Measurements from ENCODE around the gene ZBTB7C. TPM values are rescaled to one million over a fixed set of nuclear protein-coding genes. Genes with fewer than 3 reads are reported as not detected.

Gene ZBTB7C
- total RNA-seq, 1 donor from 2014 or later: 0.57 TPM

DNA sequence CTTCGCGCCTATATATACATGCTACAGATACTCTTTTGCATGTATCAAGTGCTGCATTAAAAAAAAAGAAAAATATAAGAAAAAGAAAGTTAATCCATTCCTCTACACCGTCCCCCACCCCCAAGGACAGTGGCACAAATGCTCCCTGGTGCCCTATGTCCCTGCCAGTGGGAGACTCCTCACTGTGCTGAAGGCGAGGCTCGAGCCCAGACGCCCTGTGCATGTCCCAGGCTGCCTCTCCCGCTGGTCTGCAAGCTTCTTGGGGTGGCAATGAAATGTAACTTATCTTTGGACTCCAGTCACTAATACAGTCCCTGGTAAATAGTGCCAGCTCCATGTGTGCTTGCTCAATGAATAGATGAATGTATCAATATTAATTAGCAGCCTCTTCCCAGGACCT lies 293.2 kb downstream of the ZBTB7C start:
- peaks cover 3% of the 10 kb centered on the region for H3K27me3 Mint-ChIP-seq
- TF ChIP-seq, protein P1, sequence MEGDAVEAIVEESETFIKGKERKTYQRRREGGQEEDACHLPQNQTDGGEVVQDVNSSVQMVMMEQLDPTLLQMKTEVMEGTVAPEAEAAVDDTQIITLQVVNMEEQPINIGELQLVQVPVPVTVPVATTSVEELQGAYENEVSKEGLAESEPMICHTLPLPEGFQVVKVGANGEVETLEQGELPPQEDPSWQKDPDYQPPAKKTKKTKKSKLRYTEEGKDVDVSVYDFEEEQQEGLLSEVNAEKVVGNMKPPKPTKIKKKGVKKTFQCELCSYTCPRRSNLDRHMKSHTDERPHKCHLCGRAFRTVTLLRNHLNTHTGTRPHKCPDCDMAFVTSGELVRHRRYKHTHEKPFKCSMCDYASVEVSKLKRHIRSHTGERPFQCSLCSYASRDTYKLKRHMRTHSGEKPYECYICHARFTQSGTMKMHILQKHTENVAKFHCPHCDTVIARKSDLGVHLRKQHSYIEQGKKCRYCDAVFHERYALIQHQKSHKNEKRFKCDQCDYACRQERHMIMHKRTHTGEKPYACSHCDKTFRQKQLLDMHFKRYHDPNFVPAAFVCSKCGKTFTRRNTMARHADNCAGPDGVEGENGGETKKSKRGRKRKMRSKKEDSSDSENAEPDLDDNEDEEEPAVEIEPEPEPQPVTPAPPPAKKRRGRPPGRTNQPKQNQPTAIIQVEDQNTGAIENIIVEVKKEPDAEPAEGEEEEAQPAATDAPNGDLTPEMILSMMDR (IDR thresholded peaks at IDR 0.05; ENCODE audit: unreplicated experiment): no peak
- H3K27ac Mint-ChIP-seq: no peak overlapping the region
- no peak overlapping the region for H3K4me3 Mint-ChIP-seq (ENCODE audit: low read depth)
- no peaks in the 10 kb centered on the region for H3K9me3 Mint-ChIP-seq (ENCODE audit: low read depth)
- no peak for DNase-seq (ENCODE audit: low spot score, unreplicated experiment)
- no peaks in the 10 kb centered on the region for H3K36me3 Mint-ChIP-seq (ENCODE audit: insufficient read depth)
- peaks cover 2% of the 10 kb centered on the region for H3K4me1 Mint-ChIP-seq (ENCODE audit: low read depth)

DNA sequence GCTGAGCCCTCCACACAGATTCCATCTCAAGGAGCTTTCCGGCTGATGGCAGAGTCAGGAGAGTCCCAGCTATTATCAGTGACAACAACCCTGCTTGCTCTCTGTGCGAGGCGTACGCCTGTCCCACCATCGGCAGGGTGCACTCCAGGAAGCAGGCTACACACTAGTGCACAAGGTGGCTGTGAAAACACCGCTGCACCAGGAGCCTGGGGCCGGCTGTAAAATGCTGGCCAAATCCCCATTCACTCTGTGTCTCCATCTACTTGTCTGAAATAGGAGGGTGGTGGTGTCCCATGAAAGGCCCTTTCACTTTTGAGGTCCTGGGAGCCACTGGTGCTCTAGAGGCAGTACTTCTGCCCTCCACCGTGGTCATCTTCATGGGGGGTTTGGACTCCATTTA lies 295.5 kb downstream of the ZBTB7C start:
- Mint-ChIP-seq H3K27ac (no peak overlapping the region), H3K36me3 (ENCODE audit: insufficient read depth) (no peaks in the 10 kb centered on the region), H3K27me3 (peaks cover 4% of the 10 kb centered on the region), H3K9me3 (ENCODE audit: low read depth) (no peaks in the 10 kb centered on the region), H3K4me1 (ENCODE audit: low read depth) (no peaks in the 10 kb centered on the region), H3K4me3 (ENCODE audit: low read depth) (no peak overlapping the region)
- no peak for DNase-seq (ENCODE audit: low spot score, unreplicated experiment)
- TF ChIP-seq, protein P1 (IDR thresholded peaks at IDR 0.05; ENCODE audit: unreplicated experiment): no peak

DNA sequence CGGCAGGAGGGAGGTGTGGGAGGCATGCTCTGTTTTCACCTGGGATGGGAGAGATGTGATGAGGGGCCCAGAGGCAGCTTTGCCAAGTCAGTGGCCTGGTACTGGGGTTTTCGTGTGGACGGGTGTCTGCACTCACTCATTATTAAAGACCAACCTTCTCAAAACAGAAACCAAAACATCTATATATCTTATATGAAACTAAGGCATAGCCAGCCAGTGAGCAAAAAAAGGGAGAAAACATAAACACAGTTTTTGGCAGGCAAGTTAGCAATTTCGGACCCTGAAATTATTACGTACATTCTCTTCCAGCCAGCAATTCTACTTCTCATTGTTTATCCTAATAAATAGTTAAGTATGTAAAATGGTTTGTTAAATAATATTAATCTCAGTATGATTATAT lies 297.6 kb downstream of the ZBTB7C start:
- Mint-ChIP-seq H3K27ac (no peak overlapping the region), H3K36me3 (ENCODE audit: insufficient read depth) (no peaks in the 10 kb centered on the region), H3K4me1 (ENCODE audit: low read depth) (no peaks in the 10 kb centered on the region), H3K9me3 (ENCODE audit: low read depth) (no peaks in the 10 kb centered on the region), H3K4me3 (ENCODE audit: low read depth) (no peak overlapping the region), H3K27me3 (peaks cover 15% of the 10 kb centered on the region)
- DNase-seq (ENCODE audit: low spot score, unreplicated experiment): no peak
- TF ChIP-seq, protein P1 (IDR thresholded peaks at IDR 0.05; ENCODE audit: unreplicated experiment): no peak

DNA sequence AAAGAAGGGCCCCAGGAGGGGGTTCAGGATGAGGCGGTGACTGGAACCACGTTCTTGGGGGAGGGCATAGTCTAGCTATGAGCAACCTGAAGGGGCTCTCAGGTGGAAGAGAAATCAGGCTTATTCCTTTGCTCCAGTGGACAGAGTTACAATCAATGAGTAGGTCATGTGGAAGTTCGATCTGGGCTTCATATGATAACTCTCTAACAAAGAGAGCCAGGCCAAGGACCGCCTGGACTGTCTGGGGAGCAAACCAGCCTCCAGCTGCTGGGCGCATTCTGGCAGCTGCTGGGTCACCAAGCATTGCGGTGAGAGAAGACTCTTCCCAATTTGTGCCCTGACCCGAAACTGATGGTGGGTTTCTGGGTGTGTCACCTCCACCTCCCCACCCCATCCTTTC lies 298.4 kb downstream of the ZBTB7C start:
- TF ChIP-seq, protein P1 (IDR thresholded peaks at IDR 0.05; ENCODE audit: unreplicated experiment): no peak
- H3K9me3 Mint-ChIP-seq (ENCODE audit: low read depth): no peaks in the 10 kb centered on the region
- H3K36me3 Mint-ChIP-seq (ENCODE audit: insufficient read depth): no peaks in the 10 kb centered on the region
- peaks cover 21% of the 10 kb centered on the region for H3K27me3 Mint-ChIP-seq
- H3K4me3 Mint-ChIP-seq (ENCODE audit: low read depth): no peak overlapping the region
- no peak for DNase-seq (ENCODE audit: low spot score, unreplicated experiment)
- H3K4me1 Mint-ChIP-seq (ENCODE audit: low read depth): no peaks in the 10 kb centered on the region
- H3K27ac Mint-ChIP-seq: no peak overlapping the region

DNA sequence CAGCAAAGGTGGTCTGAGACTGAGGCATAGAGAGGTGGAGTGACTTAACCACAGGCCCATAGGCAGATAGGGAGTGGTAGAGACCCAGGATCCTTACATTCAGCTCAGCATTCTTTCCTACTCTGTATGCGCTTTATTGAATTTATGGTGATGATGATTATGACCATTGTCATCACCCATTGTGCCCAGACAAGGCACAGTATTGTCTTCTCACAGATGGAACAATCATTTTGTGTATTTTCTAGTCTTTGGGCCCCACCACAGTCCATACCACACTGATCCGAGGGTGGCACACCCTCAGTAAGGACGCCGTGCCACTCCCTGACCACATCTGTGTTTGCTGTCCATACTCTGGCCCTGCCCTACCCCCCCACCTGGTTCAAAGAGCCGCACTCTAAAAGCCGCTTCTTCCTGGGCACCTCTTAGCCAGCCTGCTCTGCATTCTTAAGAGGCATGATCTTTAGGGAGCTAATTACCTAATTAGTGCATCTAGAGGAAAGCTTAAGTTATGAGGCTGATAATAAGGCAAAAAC lies 299.2 kb downstream of the ZBTB7C start:
- DNase-seq (ENCODE audit: low spot score, unreplicated experiment): no peak
- no peaks in the 10 kb centered on the region for H3K9me3 Mint-ChIP-seq (ENCODE audit: low read depth)
- TF ChIP-seq, protein P1 (IDR thresholded peaks at IDR 0.05; ENCODE audit: unreplicated experiment): no peak
- H3K4me1 Mint-ChIP-seq (ENCODE audit: low read depth): no peaks in the 10 kb centered on the region
- H3K27me3 Mint-ChIP-seq: peaks cover 21% of the 10 kb centered on the region
- no peak overlapping the region for H3K4me3 Mint-ChIP-seq (ENCODE audit: low read depth)
- H3K36me3 Mint-ChIP-seq (ENCODE audit: insufficient read depth): no peaks in the 10 kb centered on the region
- H3K27ac Mint-ChIP-seq: no peak overlapping the region

Measured in progenitor cell of endocrine pancreas (in vitro differentiated cells).